HepG2 (cell line): Measurements from ENCODE around the gene DDC. TPM values are rescaled to one million over a fixed set of nuclear protein-coding genes. Genes with fewer than 3 reads are reported as not detected.

ENCODE experiments used
- ATAC-seq: fragments of 200-7000 bp; cut with Tn5 transposase; 3 replicates; pipeline ENCODE4 v1.9.1; 2020; ENCODE audit warnings: mild to moderate bottlenecking, moderate library complexity
- BruUV-seq: library from RNA; stranded (reverse); fragments of 400-500 nt; replicated peaks from 2 replicates; lab custom pipeline; 2021; lab: Mats Ljungman, UMichigan
- CTCF ChIA-PET: fragments of 300-600 bp; formaldehyde crosslinking; extraction: SDS; loops from one replicate; lab custom pipeline; 2021; ENCODE audit warnings: low total read pairs, inconsistent platforms, low intra/inter-chr PET ratio; lab: Yijun Ruan, JAX
- POLR2A ChIA-PET: fragments of 350-600 bp; sonication (Branson Sonifier 250); formaldehyde crosslinking; loops from one replicate; lab custom pipeline; 2020; ENCODE audit warnings: antibody characterized with exemption, inconsistent platforms; lab: Yijun Ruan, JAX
- DNase-seq: peaks from one replicate; pipeline ENCODE4 v3.0.0-alpha.2; 2015; ENCODE audit warnings: low spot score
- FAIRE-seq: peaks from 3 replicates; lab custom pipeline; 2011; peaks lifted over from hg19 to GRCh38; lab: Jason Lieb, UNC
- H2AFZ ChIP-seq: one replicate; pipeline ENCODE4 v1.6.1; 2011; ENCODE audit warnings: low read length, inconsistent platforms
- H3K27ac ChIP-seq: fragments of 300-600 bp; 3 replicates; pipeline ENCODE4 v1.8.0; 2011; ENCODE audit warnings: mixed run types, mild to moderate bottlenecking, mixed read lengths, low read length, inconsistent platforms; ENCODE audit not compliant: insufficient read depth; ENCODE audit errors: extremely low read length
- H3K27me3 ChIP-seq, 2 experiments: fragments of 200-600 bp in 1 of 2; 2 replicates in 1 of 2; 3 replicates in 1 of 2; pipeline versions ENCODE4 v1.6.0 to v1.8.0; 2011; ENCODE audit warnings: low read length in 2 of 2, mild to moderate bottlenecking in 2 of 2, moderate library complexity in 2 of 2, inconsistent platforms in 1 of 2; ENCODE audit not compliant: insufficient read depth in 2 of 2, control insufficient read depth in 1 of 2
- H3K36me3 ChIP-seq, 2 experiments: fragments of 200-600 bp in 1 of 2; replicated peaks in 1 of 2; 2 replicates in 1 of 2; 3 replicates in 1 of 2; pipeline versions ENCODE4 v1.5.1 to v1.8.0; 2011; ENCODE audit warnings: low read length in 2 of 2, inconsistent platforms in 1 of 2; ENCODE audit not compliant: insufficient read depth in 2 of 2, control insufficient read depth in 1 of 2
- H3K4me1 ChIP-seq: 2 replicates; pipeline ENCODE4 v1.5.1; 2012; ENCODE audit warnings: low read length, inconsistent platforms; ENCODE audit not compliant: insufficient read depth
- H3K4me2 ChIP-seq: 2 replicates; pipeline ENCODE4 v1.6.0; 2011; ENCODE audit warnings: low read depth, low read length, inconsistent platforms
- H3K4me3 ChIP-seq, 3 experiments: fragments of 200-600 bp in 1 of 3; sonication (generic), shearing (Covaris generic) in 1 of 3; replicated peaks in 1 of 3; 2 replicates each; pipeline ENCODE4 v1.5.1; 2011 to 2016; ENCODE audit warnings: low read length in 3 of 3, inconsistent platforms in 2 of 3, low read depth in 2 of 3, mild to moderate bottlenecking in 2 of 3, control low read depth in 1 of 3, mixed read lengths in 1 of 3; ENCODE audit not compliant: insufficient read depth in 1 of 3
- H3K79me2 ChIP-seq: one replicate; pipeline ENCODE4 v1.6.1; 2011; ENCODE audit warnings: low read length, inconsistent platforms; ENCODE audit not compliant: insufficient read depth
- H3K9ac ChIP-seq: 2 replicates; pipeline ENCODE4 v1.6.0; 2011; ENCODE audit warnings: mild to moderate bottlenecking, low read depth, low read length, inconsistent platforms; ENCODE audit not compliant: insufficient read depth
- H3K9me3 ChIP-seq: 2 replicates; pipeline ENCODE4 v1.5.1; 2012; ENCODE audit warnings: mild to moderate bottlenecking, low read length
- H4K20me1 ChIP-seq: 2 replicates; pipeline ENCODE4 v1.6.0; 2011; ENCODE audit warnings: inconsistent platforms, mild to moderate bottlenecking, low read length, moderate library complexity; ENCODE audit not compliant: insufficient read depth
- FOXA1 ChIP-seq, 2 experiments: fragments of 450-650 bp in 1 of 2; sonication (generic) in 1 of 2; formaldehyde crosslinking in 1 of 2; IDR thresholded peaks; 2 replicates each; pipeline versions ENCODE4 v1.4.0 to v1.6.1; 2016 to 2020; ENCODE audit warnings: missing genetic modification reagents in 1 of 2
- GATAD2A ChIP-seq: IDR thresholded peaks from 2 replicates; pipeline ENCODE4 v1.6.1; 2016
- MAFG ChIP-seq: sonication (generic); formaldehyde crosslinking; IDR thresholded peaks from 2 replicates; pipeline ENCODE4 v1.5.1; 2020; ENCODE audit warnings: mild to moderate bottlenecking, missing genetic modification reagents
- MTF1 ChIP-seq: sonication (generic); formaldehyde crosslinking; IDR thresholded peaks from 2 replicates; pipeline ENCODE4 v1.5.0; 2020; ENCODE audit warnings: missing genetic modification reagents
- RBFOX2 ChIP-seq: fragments of 200-400 bp; formaldehyde crosslinking; IDR thresholded peaks from 2 replicates; pipeline ENCODE4 v1.6.1; 2017; ENCODE audit warnings: low read depth, mild to moderate bottlenecking, low read length
- SALL1 ChIP-seq: sonication (generic); formaldehyde crosslinking; IDR thresholded peaks from 2 replicates; pipeline ENCODE4 v1.8.0; 2022; ENCODE audit warnings: mild to moderate bottlenecking, missing genetic modification reagents
- SOX13 ChIP-seq, 3 experiments: fragments of 450-650 bp in 1 of 3; sonication (generic) in 1 of 3; formaldehyde crosslinking in 1 of 3; IDR thresholded peaks in 2 of 3; conservative IDR thresholded peaks in 1 of 3; 2 replicates each; pipeline versions ENCODE4 v1.5.0 to v1.6.1; 2016 to 2020; ENCODE audit warnings: antibody characterized with exemption in 1 of 3, mild to moderate bottlenecking in 1 of 3, missing compliant biosample characterization in 1 of 3, missing genetic modification reagents in 1 of 3, moderate library complexity in 1 of 3
- SRY ChIP-seq: sonication (generic); formaldehyde crosslinking; IDR thresholded peaks from 2 replicates; pipeline ENCODE4 v1.8.0; 2022; ENCODE audit warnings: mild to moderate bottlenecking, missing genetic modification reagents
- ZBTB1 ChIP-seq: sonication (generic); formaldehyde crosslinking; IDR thresholded peaks from 2 replicates; pipeline ENCODE4 v1.4.0; 2020; ENCODE audit warnings: missing genetic modification reagents, borderline replicate concordance
- ZMYM4 ChIP-seq: sonication (generic); formaldehyde crosslinking; IDR thresholded peaks from 2 replicates; pipeline ENCODE4 v1.8.1; 2023; ENCODE audit warnings: mild to moderate bottlenecking, missing genetic modification reagents
- WGBS: methylation state at CpG from one replicate; pipeline ENCODE4 v1.1.6; 2017; ENCODE audit warnings: low lambda C conversion rate; 5-methylcytosine and 5-hydroxymethylcytosine counted together
- in situ Hi-C: cut with HindIII; loops from 2 replicates; pipeline ENCODE4 v1.10.0; 2017; ENCODE audit warnings: low pct_unique_long_range_greater_than_20kb; ENCODE audit not compliant: extremely low pct_ligation_motif_present
- intact Hi-C: fragments of 100-400 bp; cut with micrococcal nuclease; formaldehyde crosslinking; loops from one replicate; pipeline ENCODE4 v1.10.0; 2022; ENCODE audit not compliant: unreplicated experiment
- polyA plus RNA-seq, 8 experiments: library from polyadenylated mRNA; depleted of rRNA in 3 of 8; stranded (reverse) in 7 of 8; unstranded in 1 of 8; fragments of >200 nt; fragmentation: Illumina TruSeq in 4 of 8; extraction: Trizol in 4 of 8; gene quantifications; 2 replicates each; pipeline versions ENCODE4 v1.2.1 to v1.2.3, GENCODE V29; 2011 to 2016; ENCODE audit warnings: low read depth in 4 of 8, missing spikeins in 1 of 8, mixed read lengths in 1 of 8; ENCODE audit not compliant: insufficient read depth in 1 of 8
- total RNA-seq, 5 experiments: library from RNA; depleted of rRNA; stranded (reverse); fragments of >200 nt; fragmentation: Illumina TruSeq; extraction: Trizol; gene quantifications; 2 replicates each; pipeline ENCODE4 v1.2.3, GENCODE V29; 2016; ENCODE audit warnings: low read depth in 1 of 5
- TF ChIP-seq, protein P1 (sequence below): IDR thresholded peaks from 2 replicates; pipeline ENCODE4 v1.6.1; 2012; ENCODE audit warnings: low read depth, low read length, improper control_type of control experiment
- TF ChIP-seq, protein P2 (sequence below): sonication (generic); formaldehyde crosslinking; IDR thresholded peaks from 2 replicates; pipeline ENCODE4 v1.9.0; 2021; ENCODE audit warnings: missing genetic modification reagents, borderline replicate concordance
- TF ChIP-seq, protein P3 (sequence below), 2 experiments: IDR thresholded peaks; 2 replicates each; pipeline ENCODE4 v1.6.1; 2011 to 2012; ENCODE audit warnings: low read length in 2 of 2, borderline replicate concordance in 1 of 2, low read depth in 1 of 2, mild to moderate bottlenecking in 1 of 2, moderate library complexity in 1 of 2

The DDC gene
- total and polyA plus RNA-seq, 2 of the 13 experiments (the other 11 are each of a cell fraction or from before 2014, with no cell fraction given), result 11.7 to 93.3 TPM

GRCh38 chr7:50552921-50553320, 12.3 kb downstream of the DDC start (continued):
- no peak for TF ChIP-seq MAFG (CRISPR knock-in tag)
- no peak for TF ChIP-seq RBFOX2
- 0 out of 2 replicates have a peak, but pooled peaks have one; percentile 11 for TF ChIP-seq ZBTB1

GRCh38 chr7:50552139-50552538, 13.1 kb downstream of the DDC start:
- Histone ChIP-seq H3K9ac (no peak overlapping the region), H3K4me3 (no peak overlapping the region), H3K4me1 (peaks cover 54% of the 10 kb centered on the region), H3K4me2 (peak overlapping the region; percentile 28; the same call in 1 of the 2 replicates), H3K9me3 (no peaks in the 10 kb centered on the region), H3K27me3 (no peaks in the 10 kb centered on the region), H2AFZ (no peak overlapping the region), H3K79me2 (peaks cover 14% of the 10 kb centered on the region), H3K36me3 (peaks cover 0 to 5% of the 10 kb centered on the region in 2 experiments; a peak in 1 of 5 replicates), H4K20me1 (0 out of 2 replicates have a peak, but pooled peaks cover 4% of the 10 kb centered on the region), H3K27ac (no peak overlapping the region)
- in situ Hi-C loops, result no loop called here
- ChIA-PET POLR2A (interaction anchor here (1.3 to 1.4 kb wide), 2 partner anchors 8 to 13 kb away, joined by 6 to 9 read pairs; partner anchors contain the start of gene DDC), CTCF (no interaction called here)
- BruUV-seq, result no TSS peak
- intact Hi-C loops, result no loop called here
- WGBS, result 27% methylated on average over 4 of the region's 4 CpGs
- FAIRE-seq, result peak; percentile 34
- peak; percentile 55 for DNase-seq
- ATAC-seq, result peak; percentile 85
- TF ChIP-seq GATAD2A (CRISPR knock-in tag) (peak; percentile 36; the same call in 1 of the 2 replicates), ZMYM4 (CRISPR knock-in tag) (0 out of 2 replicates have a peak, but pooled peaks have one; percentile 23), SOX13 (IDR thresholded peaks at IDR 0.05) (no peak), SOX13 (CRISPR knock-in tag; conservative IDR thresholded peaks at IDR 0.05 in 1 of 2, IDR thresholded peaks at IDR 0.05 in 1 of 2) (0 out of 4 replicates have a peak, but pooled peaks of 1 of the 2 experiments have one; percentile 12), MTF1 (CRISPR knock-in tag) (peak; percentile 99), SRY (no peak), FOXA1 (IDR thresholded peaks at IDR 0.05) (no peak), FOXA1 (CRISPR knock-in tag; IDR thresholded peaks at IDR 0.05) (0 out of 2 replicates have a peak, but pooled peaks have one; percentile 30), SALL1 (CRISPR knock-in tag) (peak; percentile 18; the same call in 1 of the 2 replicates)
- TF ChIP-seq, protein P1, sequence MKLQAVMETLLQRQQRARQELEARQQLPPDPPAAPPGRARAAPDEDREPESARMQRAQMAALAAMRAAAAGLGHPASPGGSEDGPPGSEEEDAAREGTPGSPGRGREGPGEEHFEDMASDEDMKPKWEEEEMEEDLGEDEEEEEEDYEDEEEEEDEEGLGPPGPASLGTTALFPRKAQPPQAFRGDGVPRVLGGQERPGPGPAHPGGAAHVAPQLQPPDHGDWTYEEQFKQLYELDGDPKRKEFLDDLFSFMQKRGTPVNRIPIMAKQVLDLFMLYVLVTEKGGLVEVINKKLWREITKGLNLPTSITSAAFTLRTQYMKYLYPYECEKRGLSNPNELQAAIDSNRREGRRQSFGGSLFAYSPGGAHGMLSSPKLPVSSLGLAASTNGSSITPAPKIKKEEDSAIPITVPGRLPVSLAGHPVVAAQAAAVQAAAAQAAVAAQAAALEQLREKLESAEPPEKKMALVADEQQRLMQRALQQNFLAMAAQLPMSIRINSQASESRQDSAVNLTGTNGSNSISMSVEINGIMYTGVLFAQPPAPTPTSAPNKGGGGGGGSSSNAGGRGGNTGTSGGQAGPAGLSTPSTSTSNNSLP, result no peak
- TF ChIP-seq, protein P2, sequence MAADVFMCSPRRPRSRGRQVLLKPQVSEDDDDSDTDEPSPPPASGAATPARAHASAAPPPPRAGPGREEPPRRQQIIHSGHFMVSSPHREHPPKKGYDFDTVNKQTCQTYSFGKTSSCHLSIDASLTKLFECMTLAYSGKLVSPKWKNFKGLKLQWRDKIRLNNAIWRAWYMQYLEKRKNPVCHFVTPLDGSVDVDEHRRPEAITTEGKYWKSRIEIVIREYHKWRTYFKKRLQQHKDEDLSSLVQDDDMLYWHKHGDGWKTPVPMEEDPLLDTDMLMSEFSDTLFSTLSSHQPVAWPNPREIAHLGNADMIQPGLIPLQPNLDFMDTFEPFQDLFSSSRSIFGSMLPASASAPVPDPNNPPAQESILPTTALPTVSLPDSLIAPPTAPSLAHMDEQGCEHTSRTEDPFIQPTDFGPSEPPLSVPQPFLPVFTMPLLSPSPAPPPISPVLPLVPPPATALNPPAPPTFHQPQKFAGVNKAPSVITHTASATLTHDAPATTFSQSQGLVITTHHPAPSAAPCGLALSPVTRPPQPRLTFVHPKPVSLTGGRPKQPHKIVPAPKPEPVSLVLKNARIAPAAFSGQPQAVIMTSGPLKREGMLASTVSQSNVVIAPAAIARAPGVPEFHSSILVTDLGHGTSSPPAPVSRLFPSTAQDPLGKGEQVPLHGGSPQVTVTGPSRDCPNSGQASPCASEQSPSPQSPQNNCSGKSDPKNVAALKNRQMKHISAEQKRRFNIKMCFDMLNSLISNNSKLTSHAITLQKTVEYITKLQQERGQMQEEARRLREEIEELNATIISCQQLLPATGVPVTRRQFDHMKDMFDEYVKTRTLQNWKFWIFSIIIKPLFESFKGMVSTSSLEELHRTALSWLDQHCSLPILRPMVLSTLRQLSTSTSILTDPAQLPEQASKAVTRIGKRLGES, result no peak
- TF ChIP-seq, protein P3, sequence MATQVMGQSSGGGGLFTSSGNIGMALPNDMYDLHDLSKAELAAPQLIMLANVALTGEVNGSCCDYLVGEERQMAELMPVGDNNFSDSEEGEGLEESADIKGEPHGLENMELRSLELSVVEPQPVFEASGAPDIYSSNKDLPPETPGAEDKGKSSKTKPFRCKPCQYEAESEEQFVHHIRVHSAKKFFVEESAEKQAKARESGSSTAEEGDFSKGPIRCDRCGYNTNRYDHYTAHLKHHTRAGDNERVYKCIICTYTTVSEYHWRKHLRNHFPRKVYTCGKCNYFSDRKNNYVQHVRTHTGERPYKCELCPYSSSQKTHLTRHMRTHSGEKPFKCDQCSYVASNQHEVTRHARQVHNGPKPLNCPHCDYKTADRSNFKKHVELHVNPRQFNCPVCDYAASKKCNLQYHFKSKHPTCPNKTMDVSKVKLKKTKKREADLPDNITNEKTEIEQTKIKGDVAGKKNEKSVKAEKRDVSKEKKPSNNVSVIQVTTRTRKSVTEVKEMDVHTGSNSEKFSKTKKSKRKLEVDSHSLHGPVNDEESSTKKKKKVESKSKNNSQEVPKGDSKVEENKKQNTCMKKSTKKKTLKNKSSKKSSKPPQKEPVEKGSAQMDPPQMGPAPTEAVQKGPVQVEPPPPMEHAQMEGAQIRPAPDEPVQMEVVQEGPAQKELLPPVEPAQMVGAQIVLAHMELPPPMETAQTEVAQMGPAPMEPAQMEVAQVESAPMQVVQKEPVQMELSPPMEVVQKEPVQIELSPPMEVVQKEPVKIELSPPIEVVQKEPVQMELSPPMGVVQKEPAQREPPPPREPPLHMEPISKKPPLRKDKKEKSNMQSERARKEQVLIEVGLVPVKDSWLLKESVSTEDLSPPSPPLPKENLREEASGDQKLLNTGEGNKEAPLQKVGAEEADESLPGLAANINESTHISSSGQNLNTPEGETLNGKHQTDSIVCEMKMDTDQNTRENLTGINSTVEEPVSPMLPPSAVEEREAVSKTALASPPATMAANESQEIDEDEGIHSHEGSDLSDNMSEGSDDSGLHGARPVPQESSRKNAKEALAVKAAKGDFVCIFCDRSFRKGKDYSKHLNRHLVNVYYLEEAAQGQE (IDR thresholded peaks at IDR 0.05; ENCODE audit: borderline replicate concordance in 1 of 2, low read depth in 1 of 2, low read length in 2 of 2), result peak in 1 of 2 experiments; percentile 55; a peak in 1 of 4 replicates
